OCI-LY7 (cell line): ENCODE data around the gene PLA2G2F. TPM values are rescaled to one million over a fixed set of nuclear protein-coding genes. Genes with fewer than 3 reads are reported as not detected.

Experiments used
- BruUV-seq: library from RNA; stranded (reverse); fragments of 400-500 nt; replicated peaks from 2 replicates; lab custom pipeline; 2021; lab: Mats Ljungman, UMichigan
- CTCF ChIA-PET: fragments of 300-600 bp; sonication (Branson Sonifier 250); formaldehyde crosslinking; loops from one replicate; lab custom pipeline; 2022; ENCODE audit warnings: antibody characterized with exemption; ENCODE audit not compliant: unreplicated experiment; lab: Charles Lee
- POLR2A ChIA-PET: fragments of 300-600 bp; sonication (Branson Sonifier 250); formaldehyde crosslinking; loops from one replicate; lab custom pipeline; 2022; ENCODE audit warnings: antibody characterized with exemption; lab: Charles Lee
- DNase-seq: peaks from one replicate; pipeline ENCODE4 v3.0.0-alpha.2; 2015; ENCODE audit warnings: low spot score
- H2AFZ ChIP-seq: fragments of 200-600 bp; sonication (generic), shearing (Covaris generic); 2 replicates; pipeline ENCODE4 v1.6.1; 2014; ENCODE audit warnings: mild to moderate bottlenecking, antibody characterized with exemption, low read length, moderate library complexity
- H3K27ac ChIP-seq: fragments of 200-600 bp; sonication (generic); 2 replicates; pipeline ENCODE4 v1.5.1; 2014; ENCODE audit warnings: mixed run types, low read depth, mild to moderate bottlenecking, moderate library complexity, low read length, inconsistent platforms; ENCODE audit not compliant: poor library complexity, severe bottlenecking
- H3K36me3 ChIP-seq: fragments of 200-600 bp; sonication (generic); 2 replicates; pipeline ENCODE4 v1.6.1; 2014; ENCODE audit warnings: mild to moderate bottlenecking, antibody characterized with exemption, low read length, moderate library complexity, mixed read lengths; ENCODE audit not compliant: insufficient read depth
- H3K4me1 ChIP-seq: fragments of 200-600 bp; sonication (generic); 2 replicates; pipeline ENCODE4 v1.5.1; 2014; ENCODE audit warnings: mild to moderate bottlenecking, low read length; ENCODE audit not compliant: insufficient read depth, poor library complexity, severe bottlenecking
- H3K4me2 ChIP-seq: fragments of 200-600 bp; sonication (generic); 2 replicates; pipeline ENCODE4 v1.6.1; 2014; ENCODE audit warnings: mild to moderate bottlenecking, low read length
- H3K4me3 ChIP-seq: fragments of 200-600 bp; sonication (generic); 2 replicates; pipeline ENCODE4 v1.5.1; 2014; ENCODE audit warnings: mild to moderate bottlenecking, low read depth, low read length; ENCODE audit not compliant: poor library complexity, severe bottlenecking
- H3K79me2 ChIP-seq: fragments of 200-600 bp; sonication (generic); 2 replicates; pipeline ENCODE4 v1.6.1; 2016; ENCODE audit warnings: low read depth, mild to moderate bottlenecking, low read length, moderate library complexity, mixed read lengths; ENCODE audit not compliant: insufficient read depth
- H3K9me2 ChIP-seq: fragments of 200-600 bp; sonication (generic); 2 replicates; pipeline ENCODE4 v1.6.1; 2016; ENCODE audit warnings: mild to moderate bottlenecking, low read length, mixed read lengths; ENCODE audit not compliant: insufficient read depth
- H3K9me3 ChIP-seq: fragments of 200-600 bp; sonication (generic); 2 replicates; pipeline ENCODE4 v1.6.1; 2014; ENCODE audit warnings: mild to moderate bottlenecking, mixed run types, low read length, mixed read lengths
- H4K20me1 ChIP-seq: fragments of 200-600 bp; sonication (generic); 2 replicates; pipeline ENCODE4 v1.6.1; 2014; ENCODE audit warnings: mild to moderate bottlenecking, antibody characterized with exemption, low read length, moderate library complexity, mixed read lengths; ENCODE audit not compliant: insufficient read depth
- EZH2phosphoT487 ChIP-seq: fragments of 200-600 bp; sonication (generic); IDR thresholded peaks from 2 replicates; pipeline ENCODE4 v1.6.1; 2018; ENCODE audit warnings: low read depth, borderline replicate concordance, mild to moderate bottlenecking, mixed run types, antibody characterized with exemption, low read length, moderate library complexity, mixed read lengths
- intact Hi-C: fragments of 100-400 bp; cut with micrococcal nuclease; formaldehyde crosslinking; loops from one replicate; pipeline ENCODE4 v1.10.0; 2022; ENCODE audit not compliant: unreplicated experiment
- total RNA-seq, 2 experiments: library from RNA; depleted of rRNA in 1 of 2; stranded (reverse); fragments of >200 nt in 1 of 2; shearing (Covaris generic) in 1 of 2; gene quantifications; 2 replicates each; pipeline ENCODE4 v1.2.3, GENCODE V29; 2014 to 2022
- TF ChIP-seq, protein P1 (sequence below): fragments of 200-600 bp; sonication (generic); conservative IDR thresholded peaks from 2 replicates; pipeline ENCODE4 v1.5.1; 2014; ENCODE audit warnings: mild to moderate bottlenecking, antibody characterized with exemption, low read length, moderate library complexity, mixed read lengths

PLA2G2F gene
- total RNA-seq, 2 experiments from 2014 or later: not detected

DNA sequence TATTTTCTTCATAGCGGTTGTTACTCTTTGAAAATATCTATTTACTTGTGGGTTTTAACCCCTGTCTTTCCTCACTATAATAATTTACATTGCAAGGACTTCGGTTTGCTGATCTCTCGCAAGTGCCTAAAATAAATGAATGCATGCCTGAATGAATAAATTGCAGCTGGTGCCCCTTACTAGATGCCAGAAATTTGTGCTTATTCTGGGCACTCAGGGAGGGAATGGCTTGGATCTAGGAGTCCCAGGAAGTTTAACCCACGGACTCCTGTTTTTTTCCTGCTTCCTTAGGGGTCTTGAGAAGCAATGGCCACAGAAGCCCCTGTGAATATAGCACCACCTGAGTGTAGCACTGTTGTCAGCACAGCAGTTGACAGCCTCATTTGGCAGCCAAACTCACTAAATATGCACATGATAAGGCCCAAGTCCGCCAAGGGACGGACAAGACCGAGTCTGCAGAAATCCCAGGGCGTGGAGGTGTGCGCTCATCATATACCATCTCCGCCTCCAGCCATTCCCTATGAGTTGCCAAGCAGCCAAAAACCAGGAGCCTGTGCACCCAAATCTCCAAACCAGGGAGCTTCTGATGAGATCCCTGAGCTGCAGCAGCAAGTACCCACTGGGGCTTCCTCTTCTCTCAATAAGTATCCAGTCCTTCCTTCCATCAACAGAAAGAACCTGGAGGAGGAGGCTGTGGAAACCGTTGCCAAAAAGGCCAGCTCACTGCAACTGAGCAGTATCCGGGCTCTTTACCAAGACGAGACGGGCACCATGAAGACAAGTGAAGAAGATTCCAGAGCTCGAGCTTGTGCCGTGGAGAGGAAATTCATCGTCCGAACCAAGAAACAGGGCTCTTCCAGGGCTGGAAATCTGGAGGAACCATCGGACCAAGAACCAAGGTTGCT lies 51.4 kb downstream of the PLA2G2F start:
- Histone ChIP-seq H3K27ac (no peak overlapping the region), H3K9me3 (no peaks in the 10 kb centered on the region), H3K9me2 (no peaks in the 10 kb centered on the region), H3K79me2 (no peaks in the 10 kb centered on the region), H2AFZ (no peak overlapping the region), H3K36me3 (no peaks in the 10 kb centered on the region), H3K4me2 (no peak overlapping the region), H3K4me3 (no peak overlapping the region), H4K20me1 (no peaks in the 10 kb centered on the region), H3K4me1 (peaks cover 64% of the 10 kb centered on the region)
- intact Hi-C loops: no loop called here
- no peak for DNase-seq
- TF ChIP-seq, protein P1, sequence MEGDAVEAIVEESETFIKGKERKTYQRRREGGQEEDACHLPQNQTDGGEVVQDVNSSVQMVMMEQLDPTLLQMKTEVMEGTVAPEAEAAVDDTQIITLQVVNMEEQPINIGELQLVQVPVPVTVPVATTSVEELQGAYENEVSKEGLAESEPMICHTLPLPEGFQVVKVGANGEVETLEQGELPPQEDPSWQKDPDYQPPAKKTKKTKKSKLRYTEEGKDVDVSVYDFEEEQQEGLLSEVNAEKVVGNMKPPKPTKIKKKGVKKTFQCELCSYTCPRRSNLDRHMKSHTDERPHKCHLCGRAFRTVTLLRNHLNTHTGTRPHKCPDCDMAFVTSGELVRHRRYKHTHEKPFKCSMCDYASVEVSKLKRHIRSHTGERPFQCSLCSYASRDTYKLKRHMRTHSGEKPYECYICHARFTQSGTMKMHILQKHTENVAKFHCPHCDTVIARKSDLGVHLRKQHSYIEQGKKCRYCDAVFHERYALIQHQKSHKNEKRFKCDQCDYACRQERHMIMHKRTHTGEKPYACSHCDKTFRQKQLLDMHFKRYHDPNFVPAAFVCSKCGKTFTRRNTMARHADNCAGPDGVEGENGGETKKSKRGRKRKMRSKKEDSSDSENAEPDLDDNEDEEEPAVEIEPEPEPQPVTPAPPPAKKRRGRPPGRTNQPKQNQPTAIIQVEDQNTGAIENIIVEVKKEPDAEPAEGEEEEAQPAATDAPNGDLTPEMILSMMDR: no peak
- TF ChIP-seq EZH2phosphoT487: no peak
- CTCF ChIA-PET: no interaction called here
- no TSS peak for BruUV-seq
- POLR2A ChIA-PET: no interaction called here

DNA sequence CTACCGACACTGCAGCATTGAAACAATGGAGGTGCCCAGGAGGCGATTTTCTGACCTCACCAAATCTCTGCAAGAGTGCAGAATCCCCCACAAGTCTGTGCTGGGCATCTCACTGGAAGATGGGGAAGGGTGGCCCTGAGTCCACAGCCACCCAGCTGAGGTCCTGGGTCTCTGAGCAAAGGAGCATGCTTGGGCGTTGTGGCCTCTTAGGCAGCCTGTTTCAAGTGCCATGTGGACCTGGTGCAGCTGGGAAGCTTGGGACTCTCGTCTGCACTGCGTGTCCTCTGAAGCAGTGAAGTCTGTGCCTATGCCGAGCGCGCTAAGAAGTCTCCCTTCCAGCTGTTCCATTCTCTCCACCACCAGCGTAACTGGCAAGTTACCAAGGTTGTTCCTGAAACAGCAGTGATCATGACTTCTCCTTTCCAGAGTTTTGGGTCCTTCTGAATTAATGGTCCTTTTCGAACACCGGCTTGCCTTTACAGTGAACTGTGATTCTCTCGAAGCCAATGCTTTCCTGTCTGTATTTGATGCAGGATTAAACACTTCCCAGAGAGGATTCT lies 52.2 kb downstream of the PLA2G2F start:
- TF ChIP-seq EZH2phosphoT487: no peak
- TF ChIP-seq, protein P1: no peak
- CTCF ChIA-PET: no interaction called here
- Histone ChIP-seq H3K79me2 (no peaks in the 10 kb centered on the region), H3K27ac (no peak overlapping the region), H3K4me3 (no peak overlapping the region), H3K36me3 (no peaks in the 10 kb centered on the region), H2AFZ (no peak overlapping the region), H3K9me2 (no peaks in the 10 kb centered on the region), H3K4me1 (peaks cover 63% of the 10 kb centered on the region), H3K4me2 (no peak overlapping the region), H3K9me3 (no peaks in the 10 kb centered on the region), H4K20me1 (no peaks in the 10 kb centered on the region)
- DNase-seq: no peak
- no TSS peak for BruUV-seq
- intact Hi-C loops: no loop called here
- POLR2A ChIA-PET: no interaction called here

DNA sequence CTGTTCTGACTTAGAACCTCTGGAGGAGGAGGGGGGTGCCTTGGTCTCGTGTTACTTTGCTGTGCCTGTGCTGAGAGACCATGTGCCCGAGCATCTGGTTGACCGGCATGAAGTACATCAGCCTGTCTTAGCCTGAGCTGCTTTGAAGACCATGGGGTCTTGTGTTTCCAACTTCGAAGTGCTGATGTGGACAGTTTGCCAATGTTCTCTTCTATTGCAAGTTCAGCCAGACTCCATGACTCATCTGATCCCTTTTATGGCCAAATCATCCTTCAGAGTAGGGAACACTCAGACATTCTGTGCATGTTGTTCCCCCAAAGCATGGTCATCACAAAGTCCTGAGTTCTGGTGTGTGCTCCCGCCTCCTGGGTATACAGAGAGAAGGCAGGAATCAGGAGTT lies 53.2 kb downstream of the PLA2G2F start:
- Histone ChIP-seq H4K20me1 (no peaks in the 10 kb centered on the region), H3K36me3 (no peaks in the 10 kb centered on the region), H3K79me2 (no peaks in the 10 kb centered on the region), H3K27ac (no peak overlapping the region), H3K4me2 (no peak overlapping the region), H2AFZ (no peak overlapping the region), H3K9me3 (no peaks in the 10 kb centered on the region), H3K4me1 (peaks cover 53% of the 10 kb centered on the region), H3K9me2 (no peaks in the 10 kb centered on the region), H3K4me3 (no peak overlapping the region)
- intact Hi-C loops: no loop called here
- no peak for TF ChIP-seq EZH2phosphoT487
- BruUV-seq: no TSS peak
- ChIA-PET POLR2A (no interaction called here), CTCF (no interaction called here)
- no peak for DNase-seq
